Stimulated activated CD8-positive, alpha-beta memory T cell treated with anti-CD3 and anti-CD28 coated beads, Interleukin-4, amount 100 ng/mL, for 1 hour (primary cell): Measurements from ENCODE around the gene NFATC4.
A peak's percentile ranks its signal among the peaks of the same experiment; 100 is the strongest.
"Not testable (repeated sequence)": the region's sequence is repeated elsewhere in the genome, so short reads cannot be mapped to it uniquely, and the experiment has no call there.

Experiments used
- DNase-seq, 2 donors: peaks; one replicate each; pipeline ENCODE4 v3.0.0-alpha.2; 2020; ENCODE audit warnings: low read depth in 2 of 2, low spot score in 1 of 2

The NFATC4 gene

DNA sequence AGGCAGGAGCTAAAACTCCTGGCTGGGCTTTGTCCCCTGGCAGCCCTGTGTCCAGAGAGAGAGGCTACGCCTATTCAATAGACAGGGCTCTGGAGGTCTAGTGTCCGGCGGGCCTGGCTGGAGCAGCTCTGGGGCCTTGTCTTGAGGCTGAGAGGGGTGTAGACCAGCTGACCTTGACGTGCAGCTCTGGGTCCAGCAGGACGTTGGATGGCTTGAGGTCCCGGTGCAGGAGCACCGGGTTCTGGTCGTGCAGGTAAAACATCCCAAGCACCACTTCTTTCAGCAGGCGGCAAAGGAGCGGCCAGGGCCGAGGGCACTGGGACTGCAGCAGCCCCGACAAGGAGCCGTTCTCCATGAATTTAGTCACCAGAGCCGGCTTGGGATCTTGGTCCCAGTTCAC lies 29.1 kb upstream of the NFATC4 start:
- no peak for DNase-seq

DNA sequence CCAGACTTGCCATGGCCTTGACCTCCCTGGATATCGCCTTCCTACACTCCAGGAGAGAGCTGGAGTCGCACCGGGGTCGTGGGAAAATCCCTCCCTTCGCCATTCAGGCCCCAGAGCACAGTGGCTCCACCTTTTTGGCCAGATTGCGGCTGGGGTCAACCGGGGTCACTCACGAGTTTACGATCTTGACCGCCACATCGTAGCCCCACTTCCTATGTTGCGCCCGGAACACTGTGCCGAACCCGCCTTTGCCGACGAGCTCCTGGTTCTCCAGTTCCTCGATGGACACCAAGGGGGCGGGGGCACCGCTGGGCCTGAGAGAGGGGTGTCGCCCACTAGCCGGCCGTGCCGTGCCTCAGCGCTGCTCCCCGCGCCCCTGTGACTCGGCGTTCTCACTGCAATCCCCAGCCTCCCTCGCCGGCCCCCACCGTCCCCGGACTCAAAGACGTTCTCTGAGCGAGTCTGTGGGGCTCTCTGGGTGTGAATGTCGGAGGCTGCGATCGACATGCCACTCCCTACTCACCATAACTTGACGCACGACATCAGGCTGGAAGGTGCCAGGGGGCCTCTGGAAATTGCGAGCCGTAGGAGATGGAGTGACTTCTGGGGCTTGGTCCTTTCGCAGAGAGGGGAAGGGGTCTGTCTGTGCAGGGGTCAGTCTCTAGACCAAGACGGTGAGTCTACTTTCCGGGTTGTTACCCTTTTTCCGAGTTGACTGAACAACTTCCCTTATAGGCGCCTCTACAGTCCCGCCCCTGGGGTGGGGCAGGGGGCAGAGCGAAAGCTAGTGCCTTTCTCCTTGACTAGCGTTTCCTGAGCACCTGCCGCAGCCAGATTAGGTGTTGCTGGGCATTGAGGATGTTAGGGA lies 28.5 kb upstream of the NFATC4 start, which contains the start of gene RIPK3:
RIPK3 (minus strand) TSS at position 708 of the 868 bp plus-strand sequence; CDS start at position 543, 165 bp downstream.
- peak in 1 of 2 donors; percentile 54 for DNase-seq

DNA sequence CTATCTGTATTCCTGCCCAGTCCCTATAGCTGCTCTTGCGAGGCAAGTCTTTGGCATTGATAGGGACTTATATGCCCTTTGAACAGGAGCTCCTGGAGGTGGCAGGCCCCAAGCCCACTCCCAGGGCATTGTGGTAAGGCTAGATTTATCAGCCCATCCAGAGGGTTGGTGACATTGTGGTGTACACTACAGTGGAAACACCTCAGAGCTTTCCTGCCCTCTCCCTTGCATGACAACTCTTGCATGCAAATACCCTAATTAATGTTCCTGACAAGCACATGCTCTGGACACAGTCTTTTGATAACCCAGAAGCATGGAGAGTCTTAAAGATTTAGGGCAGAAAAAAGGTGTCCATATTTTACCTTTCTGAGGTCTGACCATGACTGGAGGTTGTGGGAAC lies 27.4 kb upstream of the NFATC4 start:
- no peak for DNase-seq

DNA sequence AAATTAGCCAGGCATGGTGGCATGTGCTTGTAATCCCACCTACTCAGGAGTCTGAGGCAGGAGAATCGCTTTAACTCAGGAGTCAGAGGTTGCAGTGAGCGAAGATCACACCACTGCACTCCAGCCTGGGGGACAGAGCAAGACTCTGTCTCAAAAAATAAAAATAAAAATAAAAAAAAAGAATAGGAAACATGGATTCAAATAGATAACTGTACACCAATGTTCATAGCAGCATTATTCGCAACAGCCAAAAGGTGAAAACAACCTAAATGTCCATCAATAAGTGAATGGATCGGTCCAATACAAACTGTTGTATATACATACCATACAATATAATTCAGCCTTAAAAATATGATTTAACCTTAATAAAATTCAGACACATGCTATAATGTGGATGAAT lies 25.1 kb upstream of the NFATC4 start:
- DNase-seq: no peak

DNA sequence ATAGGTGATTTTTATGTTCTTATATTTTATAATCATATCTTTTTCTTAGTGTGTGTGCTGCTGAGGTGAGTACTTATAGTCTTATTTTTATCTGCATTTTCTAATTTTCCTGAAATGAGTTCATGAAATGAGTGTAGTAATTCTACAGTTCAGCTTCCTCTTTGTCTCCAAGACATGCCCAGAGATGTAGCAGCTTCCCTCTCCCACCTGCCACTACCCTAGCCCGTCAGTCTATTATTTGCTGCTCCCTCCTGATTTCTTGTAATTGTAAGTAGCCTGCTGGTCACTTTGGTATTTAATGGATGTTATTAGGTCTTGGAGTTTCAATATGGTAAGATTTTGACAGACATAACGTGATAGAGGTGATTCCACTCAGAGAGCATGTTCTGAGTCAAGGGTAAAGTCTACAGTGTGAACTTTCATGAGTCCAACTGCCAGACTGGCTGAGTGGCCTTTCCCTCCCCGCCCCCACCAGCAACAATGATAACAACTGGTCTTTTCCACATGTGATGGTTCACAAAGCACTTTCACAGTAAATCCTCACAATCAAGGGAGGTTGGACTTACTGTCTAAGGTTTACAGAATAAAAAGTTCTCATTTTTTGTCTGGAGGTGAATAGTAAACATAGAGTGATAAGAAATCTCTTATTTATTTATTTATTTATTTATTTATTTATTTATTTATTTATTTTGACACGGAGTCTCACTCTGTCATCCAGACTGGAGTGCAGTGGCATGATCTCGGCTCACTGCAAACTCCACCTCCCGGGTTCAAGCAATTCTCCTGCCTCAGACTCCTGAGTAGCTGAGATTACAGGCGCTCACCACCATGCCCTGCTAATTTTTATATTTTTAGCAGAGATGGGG lies 24.0 kb upstream of the NFATC4 start:
- no peak for DNase-seq

DNA sequence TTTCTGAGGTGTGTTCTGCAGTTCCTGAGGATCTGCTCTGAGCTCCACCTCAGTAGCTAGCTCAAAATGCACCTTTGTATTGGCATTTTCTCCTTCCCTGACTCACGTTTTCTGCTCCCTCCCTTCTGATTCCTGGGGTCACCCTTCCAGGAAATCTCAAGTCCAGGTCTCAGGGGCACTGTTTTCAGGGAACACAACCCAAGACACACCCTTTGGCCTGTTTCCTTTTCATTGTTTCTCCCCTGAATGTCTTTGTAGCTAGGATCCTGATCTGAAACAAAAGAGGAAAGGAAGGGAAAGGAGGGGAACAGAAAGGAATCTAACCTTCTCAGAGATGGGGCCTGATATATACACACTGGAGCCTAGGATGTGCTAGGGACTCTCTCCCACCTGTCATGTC lies 20.9 kb upstream of the NFATC4 start:
- DNase-seq: no peak

DNA sequence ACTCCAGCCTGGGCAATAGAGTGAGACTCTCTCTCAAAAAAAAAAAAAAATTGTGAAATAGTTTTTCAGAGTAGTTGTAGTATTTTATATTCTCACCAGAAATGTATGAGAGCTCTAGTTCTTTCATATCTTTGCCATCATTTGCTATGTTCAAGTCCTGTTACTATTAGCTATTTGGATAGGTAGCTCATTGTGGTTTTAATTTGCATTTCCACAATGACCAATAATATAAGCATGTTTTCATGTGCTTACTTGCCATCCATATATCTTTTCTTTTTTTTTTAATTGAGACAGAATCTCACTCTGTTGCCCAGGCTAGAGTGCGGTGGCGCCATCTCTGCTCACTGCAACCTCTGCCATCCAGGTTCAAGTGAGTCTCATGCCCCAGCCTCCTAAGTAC lies 19.8 kb upstream of the NFATC4 start:
- no peak for DNase-seq

DNA sequence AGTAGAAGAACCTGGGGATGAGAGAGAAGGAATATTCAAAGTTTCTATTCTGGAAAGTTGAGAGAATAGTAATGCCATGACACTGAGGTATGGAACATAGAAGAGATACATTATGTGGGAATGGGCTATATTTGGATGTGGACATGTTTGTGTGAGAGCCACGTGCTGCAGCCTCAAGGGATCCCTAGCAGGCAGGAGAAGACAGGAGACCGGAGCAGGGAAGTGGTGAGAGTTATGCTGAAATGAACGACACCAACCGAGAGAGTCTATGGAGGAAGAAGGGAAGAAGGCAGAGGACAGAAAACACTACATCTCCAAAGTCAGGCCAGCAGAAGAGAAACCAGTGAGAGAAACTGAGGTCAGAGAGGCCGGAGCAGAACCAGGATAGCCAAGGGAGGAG lies 18.2 kb upstream of the NFATC4 start:
- DNase-seq: no peak

DNA sequence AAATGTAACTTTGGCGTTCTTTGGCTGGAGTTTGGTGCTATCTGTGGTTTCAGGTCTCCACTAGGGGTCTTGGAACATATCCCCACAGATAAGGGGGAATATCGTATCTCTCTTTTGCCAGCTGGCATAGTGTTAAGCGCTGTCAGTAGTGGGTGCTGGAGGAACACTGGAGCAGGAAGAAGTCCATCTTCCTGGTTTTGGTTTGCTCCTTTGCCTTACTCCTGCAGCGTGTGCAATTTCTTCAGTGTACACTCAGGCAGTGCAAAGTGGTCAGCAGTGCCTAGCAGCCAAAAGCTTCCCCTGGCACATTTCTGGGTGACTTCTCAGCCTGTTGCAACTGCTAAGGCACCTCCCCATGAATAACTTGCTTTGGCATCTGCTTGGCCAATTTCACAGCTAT lies 16.5 kb upstream of the NFATC4 start:
- DNase-seq: no peak

DNA sequence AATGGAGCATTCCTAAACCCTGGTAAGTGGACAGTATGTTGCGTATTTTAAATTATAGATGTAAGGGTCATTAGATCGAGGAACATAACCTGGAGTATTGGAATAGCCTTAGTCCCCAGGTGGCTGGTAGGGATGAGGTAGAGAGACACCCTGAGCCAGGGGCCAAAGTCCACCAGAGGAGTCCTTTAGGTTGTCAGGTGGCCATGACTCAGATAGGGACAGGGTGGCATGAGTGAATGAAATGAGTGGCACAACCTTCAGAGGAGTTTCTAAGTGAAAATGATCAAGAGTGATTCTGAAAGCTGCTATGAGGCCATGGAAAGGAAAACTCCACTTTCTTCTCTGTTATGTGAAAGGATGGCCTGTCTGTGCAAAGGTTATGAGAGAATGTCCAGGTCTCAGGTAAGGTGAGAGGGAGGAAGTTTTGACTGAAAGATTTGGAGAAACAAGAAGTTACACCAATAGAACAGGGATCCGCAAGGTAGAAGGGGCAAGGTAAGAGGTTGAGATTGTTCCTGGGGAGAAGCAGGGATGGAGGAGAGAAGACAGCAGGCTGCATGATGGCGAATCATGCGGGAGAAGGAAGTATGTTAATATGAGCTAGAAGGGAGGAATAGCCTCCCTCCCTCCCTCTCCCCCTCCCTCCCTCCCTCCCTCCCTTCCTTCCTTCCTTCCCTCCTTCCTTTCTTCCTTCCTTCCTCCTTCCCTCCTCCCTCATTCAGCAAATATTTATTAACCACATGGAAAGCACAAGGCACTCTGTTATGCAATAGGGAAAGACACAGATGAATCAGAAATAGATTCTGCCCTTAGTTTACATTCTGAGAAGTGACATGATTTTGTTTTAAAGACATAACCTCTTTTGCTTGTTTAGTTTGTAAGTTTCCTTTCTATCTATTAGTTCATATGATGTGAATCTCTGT lies 14.2 kb upstream of the NFATC4 start:
- DNase-seq: no peak

DNA sequence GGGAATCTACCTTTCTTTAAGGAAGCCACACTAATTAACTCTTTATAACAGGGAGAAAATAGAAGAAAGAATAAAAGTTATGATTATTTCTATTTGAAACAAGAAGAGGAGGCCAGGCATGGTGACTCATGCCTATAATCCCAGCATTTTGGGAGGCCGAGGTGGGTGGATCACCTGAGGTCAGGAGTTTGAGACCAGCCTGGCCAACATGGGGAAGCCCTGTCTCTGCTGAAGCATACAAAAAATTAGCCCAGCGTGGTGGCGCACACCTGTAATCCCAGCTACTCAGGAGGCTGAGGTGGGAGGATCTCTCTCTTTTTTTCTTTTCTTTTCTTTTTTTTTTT lies 13.5 kb upstream of the NFATC4 start:
- not testable (repeated sequence) for DNase-seq

DNA sequence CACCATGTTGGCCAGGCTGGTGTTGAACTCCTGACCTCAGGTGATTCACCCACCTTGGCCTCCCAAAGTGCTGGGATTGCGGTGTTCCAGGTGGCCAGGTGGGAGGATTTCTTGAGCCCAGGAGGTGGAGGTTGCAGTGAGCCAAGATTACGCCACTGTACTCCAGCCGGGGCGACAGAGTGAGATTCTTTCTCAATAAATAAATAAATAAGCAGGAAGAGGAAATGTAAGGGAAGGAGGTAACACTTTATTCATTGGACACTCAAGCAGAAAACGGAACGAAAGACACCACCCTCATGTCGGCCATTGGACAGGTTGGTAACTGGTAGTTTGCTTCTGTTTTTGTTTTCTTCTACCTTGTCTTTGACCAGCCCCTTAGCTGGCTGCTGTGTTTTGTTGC lies 13.0 kb upstream of the NFATC4 start:
- DNase-seq: no peak

DNA sequence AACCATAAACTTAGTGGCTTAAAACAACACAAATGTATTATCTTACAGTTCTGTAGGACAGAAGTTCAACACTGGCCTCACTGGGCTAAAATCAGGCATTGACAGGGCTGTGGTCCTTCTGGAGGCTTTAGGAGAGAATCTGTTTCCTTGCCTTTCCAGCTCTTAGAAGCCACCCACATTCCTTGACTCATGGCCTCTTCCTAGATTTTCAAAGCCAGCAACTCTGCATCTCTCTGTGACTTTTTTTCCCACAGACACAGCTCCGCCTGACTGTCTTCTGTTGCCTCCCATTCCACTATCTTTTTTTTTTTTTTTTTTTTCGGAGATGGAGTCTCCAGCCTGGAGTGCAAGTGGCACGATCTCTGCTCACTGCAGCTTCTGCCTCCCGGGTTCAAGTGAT lies 11.8 kb upstream of the NFATC4 start:
- DNase-seq: no peak

DNA sequence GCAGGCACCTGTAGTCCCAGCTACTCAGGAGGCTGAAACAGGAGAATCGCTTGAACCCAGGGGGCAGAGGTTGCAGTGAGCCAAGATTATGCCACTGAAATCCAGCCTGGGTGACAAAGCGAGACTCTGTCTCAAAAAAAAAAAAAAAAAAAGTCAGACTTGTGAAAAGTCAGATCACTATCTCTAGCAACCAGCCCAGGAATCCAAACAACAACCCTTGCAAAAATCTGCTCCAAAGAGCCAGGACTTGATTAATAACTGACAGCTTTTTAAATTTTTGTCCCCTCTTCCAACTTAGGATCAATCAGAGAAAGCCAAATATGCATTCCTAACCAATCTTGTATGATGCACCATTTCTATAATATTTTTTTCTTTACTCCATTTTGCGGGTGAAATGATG lies 7.7 kb upstream of the NFATC4 start:
- DNase-seq: no peak

DNA sequence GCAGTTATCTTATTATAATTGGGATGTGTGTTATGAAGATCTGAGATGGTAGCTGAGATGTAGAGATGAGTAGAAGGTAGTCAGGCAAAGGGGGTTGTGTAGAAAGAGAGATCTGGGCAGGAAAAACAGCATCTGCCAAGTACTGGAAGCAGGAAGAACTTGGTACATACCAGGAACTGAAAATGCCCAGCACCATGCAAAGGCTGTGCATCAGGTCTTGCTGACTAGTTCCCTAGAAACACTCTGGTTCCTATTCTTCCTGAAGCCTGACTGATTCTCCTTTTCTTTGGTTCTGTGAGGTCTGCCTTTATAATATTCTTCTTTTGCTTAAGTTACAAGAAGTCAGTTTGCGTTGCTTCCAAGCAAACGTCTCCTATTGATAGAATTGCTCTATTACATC lies 6.7 kb upstream of the NFATC4 start:
- no peak for DNase-seq

DNA sequence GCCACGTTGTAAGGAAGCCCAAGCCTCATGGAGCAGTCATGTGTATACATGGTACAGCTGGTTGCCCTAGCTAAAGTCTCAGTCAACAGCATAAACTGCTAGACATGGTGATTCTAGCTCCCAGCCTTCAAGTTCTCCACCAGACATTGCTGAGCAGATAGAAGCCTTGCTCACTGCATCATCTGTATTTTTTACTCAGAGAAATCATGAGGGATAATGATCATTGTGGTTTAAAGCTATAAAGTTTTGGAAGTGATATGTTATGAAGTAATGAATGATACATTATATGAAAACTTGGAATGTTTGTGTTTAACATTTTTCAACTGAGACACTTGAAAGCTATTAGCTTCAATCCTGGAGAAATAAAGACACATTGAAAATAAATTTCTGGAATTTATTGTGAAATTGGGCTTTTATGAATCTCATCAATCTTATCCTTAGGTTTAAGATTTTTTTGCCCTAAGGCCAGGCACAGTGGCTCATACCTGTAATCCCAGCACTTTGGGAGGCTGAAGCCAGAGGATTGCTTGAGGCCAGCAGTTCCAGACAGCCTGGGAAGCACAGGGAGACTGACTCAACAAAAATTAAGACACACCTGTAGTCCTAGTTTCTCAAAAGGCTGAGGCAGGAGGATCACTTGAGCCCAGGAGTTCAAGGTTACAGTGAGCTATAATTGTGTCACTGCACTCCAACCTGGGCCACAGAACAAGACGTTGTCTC lies 5.6 kb upstream of the NFATC4 start:
- DNase-seq: no peak

DNA sequence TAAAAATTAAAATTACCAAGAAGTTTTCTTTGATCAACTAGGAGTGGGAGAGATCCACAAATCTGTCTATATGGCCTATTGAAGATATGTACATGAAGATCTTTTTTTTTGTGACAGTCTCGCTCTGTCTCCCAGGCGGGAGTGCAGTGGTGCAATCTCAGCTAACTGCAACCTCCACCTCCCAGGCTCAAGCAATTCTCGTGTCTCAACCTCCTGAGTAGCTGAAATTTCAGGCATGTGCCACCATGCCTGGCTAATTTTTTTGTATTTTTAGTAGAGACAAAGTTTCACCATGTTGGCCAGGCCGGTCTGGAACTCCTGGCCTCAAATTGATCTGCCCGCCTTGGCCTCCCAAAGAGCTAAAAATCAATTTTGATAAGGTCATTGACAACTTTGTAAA lies 4.6 kb upstream of the NFATC4 start:
- DNase-seq: no peak

DNA sequence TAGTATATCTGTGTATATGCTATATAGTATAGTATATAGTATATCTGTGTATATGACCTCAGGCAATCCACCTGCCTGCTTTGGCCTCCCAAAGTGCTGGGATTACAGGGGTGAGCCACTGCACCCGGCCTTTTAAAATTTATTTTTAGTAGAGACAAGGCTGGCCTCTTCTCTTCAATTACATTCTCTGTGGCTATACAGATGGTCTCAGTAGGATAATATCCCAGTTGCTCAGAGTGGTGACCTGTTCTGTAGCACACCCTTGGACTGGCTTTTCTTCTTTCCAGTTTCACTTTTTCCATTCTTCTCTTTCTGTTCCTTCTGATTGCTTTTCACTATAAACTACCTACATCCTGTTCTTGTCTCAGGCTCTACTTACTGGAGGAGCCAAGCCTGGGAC lies 3.1 kb upstream of the NFATC4 start:
- no peak for DNase-seq

DNA sequence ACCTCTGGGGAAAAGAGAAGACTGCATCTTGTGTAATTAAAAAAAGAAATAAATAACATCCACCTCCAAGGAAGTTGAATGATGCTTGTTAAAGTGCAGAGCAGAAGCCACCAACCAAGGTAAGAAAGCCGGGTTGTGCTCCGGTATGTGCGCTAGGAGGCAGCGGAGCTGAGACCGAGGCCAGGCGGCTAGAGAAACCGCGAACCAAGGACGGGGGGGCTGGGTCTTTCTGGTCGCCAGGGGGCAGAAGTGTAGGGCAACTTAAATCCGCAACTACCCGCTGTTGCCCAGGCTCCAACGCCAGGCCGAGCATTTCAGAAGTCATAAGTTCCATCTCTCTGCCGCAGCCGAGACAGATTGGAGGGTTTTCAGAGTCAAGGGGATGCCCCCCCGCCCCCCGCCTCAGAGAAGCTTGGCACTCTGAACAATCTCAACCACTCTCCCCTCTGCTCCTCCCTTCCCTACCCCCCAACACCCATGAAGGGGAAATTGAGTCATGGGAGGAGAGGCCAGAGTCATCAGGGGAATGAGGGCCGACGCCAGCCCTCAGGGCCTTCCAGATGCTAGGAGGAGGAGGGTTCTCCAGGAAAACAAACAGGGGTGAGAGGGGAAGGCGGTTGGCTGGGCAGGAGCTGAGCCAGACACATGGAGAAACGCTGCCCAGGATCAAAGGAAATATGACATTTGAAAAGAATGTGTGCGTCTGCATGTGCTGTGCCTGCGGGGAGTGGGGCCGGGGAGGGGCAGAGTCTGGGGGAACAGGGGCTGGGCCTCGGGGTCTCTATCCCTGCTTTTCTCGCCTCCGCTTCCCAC lies 2.2 kb upstream of the NFATC4 start:
- peak; percentile 15 to 29 for DNase-seq

DNA sequence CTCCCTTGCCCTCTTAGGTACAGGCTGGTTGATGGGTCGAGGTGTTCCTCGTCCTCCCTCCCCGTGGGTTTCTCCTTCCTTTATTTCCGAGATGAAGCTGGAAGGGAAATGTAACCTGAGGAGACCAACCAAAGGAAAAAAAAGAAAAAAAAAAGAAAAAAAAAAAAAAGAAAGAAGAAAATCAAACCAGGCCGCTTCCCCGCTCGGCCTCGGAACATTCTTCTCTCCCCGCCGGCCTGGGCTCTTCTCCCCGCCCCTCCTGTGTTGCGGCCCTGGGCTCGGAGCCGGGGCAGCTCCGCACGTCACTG lies 1.6 kb upstream of the NFATC4 start:
- no peak for DNase-seq
